ENCODE measurements around the gene ARHGEF28.

ARHGEF28 gene

DNA sequence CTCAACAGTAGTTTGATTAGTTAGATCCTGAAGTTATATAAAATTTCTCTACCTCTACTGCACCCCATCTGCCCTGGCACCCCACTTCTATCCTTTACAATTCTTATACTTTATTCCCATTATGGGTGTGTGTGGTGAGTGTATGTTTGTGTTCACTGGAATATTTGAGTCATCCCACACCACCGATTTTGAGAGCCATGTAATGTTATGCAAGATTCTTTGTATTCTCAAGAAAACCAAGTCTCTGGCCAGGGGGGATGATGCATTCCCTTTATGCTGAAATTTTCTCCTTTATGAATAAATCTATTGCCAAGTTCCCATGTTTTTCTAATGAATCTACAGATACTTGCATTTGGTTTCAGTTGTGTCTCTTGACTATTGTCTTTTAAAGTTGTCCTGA, 266.8 kb downstream of the ARHGEF28 start:
- ATAC-seq, result no peak

DNA sequence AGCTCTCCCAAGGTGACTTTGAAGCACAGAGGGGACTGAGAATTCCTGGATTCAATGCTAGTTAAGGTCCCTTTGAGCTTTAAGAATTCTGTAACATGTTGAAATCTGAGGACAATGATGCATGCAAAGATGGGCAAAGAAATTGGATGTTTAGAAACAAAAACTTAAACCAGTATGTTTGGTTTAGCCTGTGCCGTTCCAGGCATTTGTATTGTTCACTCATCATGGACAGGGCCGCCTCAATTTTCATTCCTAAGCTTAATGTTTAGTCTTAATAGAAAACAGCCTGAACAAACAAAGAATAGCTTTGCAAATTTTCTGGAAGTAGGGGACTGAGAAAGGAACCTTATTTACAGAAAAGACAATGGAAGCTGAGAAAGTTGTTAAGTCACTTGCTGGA, 267.8 kb downstream of the ARHGEF28 start:
- TF ChIP-seq POU6F1 (CRISPR knock-in tag; IDR thresholded peaks at IDR 0.05; ENCODE audit: borderline replicate concordance, low read depth), result no peak
- TF ChIP-seq ZNF565 (CRISPR knock-in tag; conservative IDR thresholded peaks at IDR 0.05; ENCODE audit: low read depth), result no peak
- TF ChIP-seq ZNF8 (CRISPR knock-in tag; IDR thresholded peaks at IDR 0.05), result no peak
- no peak for TF ChIP-seq ZNF70 (CRISPR knock-in tag; IDR thresholded peaks at IDR 0.05)
- no peak for TF ChIP-seq GLIS3 (CRISPR knock-in tag; IDR thresholded peaks at IDR 0.05)
- TF ChIP-seq PPARA (CRISPR knock-in tag; IDR thresholded peaks at IDR 0.05; ENCODE audit: borderline replicate concordance), result no peak
- no peak for TF ChIP-seq ZFP30 (CRISPR knock-in tag; IDR thresholded peaks at IDR 0.05)
- no peak for TF ChIP-seq ISL1 (CRISPR knock-in tag; IDR thresholded peaks at IDR 0.05)
- TF ChIP-seq TOX (CRISPR knock-in tag; IDR thresholded peaks at IDR 0.05; ENCODE audit: borderline replicate concordance), result no peak
- no peak for TF ChIP-seq ESRRG (CRISPR knock-in tag; IDR thresholded peaks at IDR 0.05)
- TF ChIP-seq ARNTL (CRISPR knock-in tag; IDR thresholded peaks at IDR 0.05; ENCODE audit: borderline replicate concordance, low read depth), result no peak
- TF ChIP-seq CREB5 (CRISPR knock-in tag; IDR thresholded peaks at IDR 0.05; ENCODE audit: low read depth), result no peak
- no peak for TF ChIP-seq ZFP3 (CRISPR knock-in tag; IDR thresholded peaks at IDR 0.05)
- no peak for TF ChIP-seq ZC3H10 (CRISPR knock-in tag; IDR thresholded peaks at IDR 0.05)
- TF ChIP-seq OSR1 (CRISPR knock-in tag; IDR thresholded peaks at IDR 0.05), result no peak
- TF ChIP-seq TSHZ2 (CRISPR knock-in tag; IDR thresholded peaks at IDR 0.05), result no peak
- TF ChIP-seq PATZ1 (CRISPR knock-in tag; IDR thresholded peaks at IDR 0.05; ENCODE audit: borderline replicate concordance), result no peak
- no peak for TF ChIP-seq CSDC2 (CRISPR knock-in tag; IDR thresholded peaks at IDR 0.05)
- ATAC-seq, result no peak

More for the DNA sequence above, 266.8 kb downstream of the ARHGEF28 start:
- no peak for TF ChIP-seq RARB (CRISPR knock-in tag; IDR thresholded peaks at IDR 0.05)
- TF ChIP-seq ZNF565 (CRISPR knock-in tag; conservative IDR thresholded peaks at IDR 0.05; ENCODE audit: low read depth), result no peak
- TF ChIP-seq, protein P1, sequence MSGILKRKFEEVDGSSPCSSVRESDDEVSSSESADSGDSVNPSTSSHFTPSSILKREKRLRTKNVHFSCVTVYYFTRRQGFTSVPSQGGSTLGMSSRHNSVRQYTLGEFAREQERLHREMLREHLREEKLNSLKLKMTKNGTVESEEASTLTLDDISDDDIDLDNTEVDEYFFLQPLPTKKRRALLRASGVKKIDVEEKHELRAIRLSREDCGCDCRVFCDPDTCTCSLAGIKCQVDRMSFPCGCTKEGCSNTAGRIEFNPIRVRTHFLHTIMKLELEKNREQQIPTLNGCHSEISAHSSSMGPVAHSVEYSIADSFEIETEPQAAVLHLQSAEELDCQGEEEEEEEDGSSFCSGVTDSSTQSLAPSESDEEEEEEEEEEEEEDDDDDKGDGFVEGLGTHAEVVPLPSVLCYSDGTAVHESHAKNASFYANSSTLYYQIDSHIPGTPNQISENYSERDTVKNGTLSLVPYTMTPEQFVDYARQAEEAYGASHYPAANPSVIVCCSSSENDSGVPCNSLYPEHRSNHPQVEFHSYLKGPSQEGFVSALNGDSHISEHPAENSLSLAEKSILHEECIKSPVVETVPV (CRISPR knock-in tag; IDR thresholded peaks at IDR 0.05), result no peak
- TF ChIP-seq ZNF70 (CRISPR knock-in tag; IDR thresholded peaks at IDR 0.05), result no peak
- TF ChIP-seq TCF4 (CRISPR knock-in tag; IDR thresholded peaks at IDR 0.05; ENCODE audit: borderline replicate concordance), result no peak
- TF ChIP-seq GLIS3 (CRISPR knock-in tag; IDR thresholded peaks at IDR 0.05), result no peak
- no peak for TF ChIP-seq ZFP3 (CRISPR knock-in tag; IDR thresholded peaks at IDR 0.05)
- no peak for TF ChIP-seq BACH2 (CRISPR knock-in tag; IDR thresholded peaks at IDR 0.05; ENCODE audit: borderline replicate concordance)
- no peak for TF ChIP-seq ISL1 (CRISPR knock-in tag; IDR thresholded peaks at IDR 0.05)

DNA sequence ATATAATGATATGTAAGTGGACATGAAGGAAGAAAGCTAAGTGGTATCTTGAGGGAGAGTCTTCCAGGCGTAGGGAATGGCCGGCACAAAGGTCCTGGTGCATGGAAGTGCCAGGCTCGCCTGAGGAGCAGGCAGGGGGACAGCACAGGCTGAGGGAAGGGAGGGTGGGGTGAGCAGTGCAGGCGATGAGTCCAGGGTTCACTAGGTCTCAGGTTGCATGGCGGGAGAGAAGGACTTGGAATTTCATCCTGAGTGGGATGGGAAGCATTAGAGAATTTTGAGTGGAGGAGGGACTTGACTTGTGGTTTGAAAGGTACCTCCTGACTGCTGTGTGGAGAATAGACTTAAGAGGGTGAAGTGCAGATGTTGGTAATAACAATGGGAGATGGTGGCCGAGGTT, 268.9 kb downstream of the ARHGEF28 start:
- ATAC-seq, result no peak
- TF ChIP-seq TSHZ2 (CRISPR knock-in tag; IDR thresholded peaks at IDR 0.05) (no peak), PATZ1 (CRISPR knock-in tag; IDR thresholded peaks at IDR 0.05; ENCODE audit: borderline replicate concordance) (no peak), ZFP3 (CRISPR knock-in tag; IDR thresholded peaks at IDR 0.05) (no peak), ZC3H10 (CRISPR knock-in tag; IDR thresholded peaks at IDR 0.05) (no peak)
- TF ChIP-seq, protein P1 (CRISPR knock-in tag; IDR thresholded peaks at IDR 0.05), result no peak
